Cardiac muscle cell (in vitro differentiated cells and primary cell): Measurements from ENCODE around the gene LRIG2. TPM values are rescaled to one million over a fixed set of nuclear protein-coding genes. Genes with fewer than 3 reads are reported as not detected.
"Not testable (repeated sequence)": the region's sequence is repeated elsewhere in the genome, so short reads cannot be mapped to it uniquely, and the experiment has no call there.

Source experiments
- DNase-seq, 2 donors: peaks; one replicate each; pipeline versions ENCODE4 v3.0.0 to v3.0.0-alpha.2; 2010 to 2017; ENCODE audit warnings: low read depth in 1 of 2, low spot score in 1 of 2
- H3K27ac ChIP-seq: fragments of 200-600 bp; sonication (generic); 2 replicates; pipeline ENCODE4 v1.5.1; 2016
- H3K27me3 ChIP-seq: fragments of 200-600 bp; sonication (generic); 2 replicates; pipeline ENCODE4 v1.6.0; 2016; ENCODE audit warnings: control low read depth
- H3K36me3 ChIP-seq: fragments of 200-600 bp; sonication (generic); 2 replicates; pipeline ENCODE4 v1.5.1; 2016; ENCODE audit warnings: control low read depth
- H3K4me1 ChIP-seq: fragments of 200-600 bp; sonication (generic); 2 replicates; pipeline ENCODE4 v1.8.1; 2017; ENCODE audit warnings: low read depth, mild to moderate bottlenecking, mixed run types
- H3K4me3 ChIP-seq: fragments of 200-600 bp; sonication (generic); 2 replicates; pipeline ENCODE4 v1.5.1; 2016; ENCODE audit warnings: mild to moderate bottlenecking
- H3K9me3 ChIP-seq: fragments of 200-600 bp; sonication (generic); 2 replicates; pipeline ENCODE4 v1.5.1; 2017; ENCODE audit warnings: low read depth, mild to moderate bottlenecking, control low read depth
- CTCF ChIP-seq: IDR thresholded peaks from 2 replicates; pipeline ENCODE4 v1.5.1; 2012; ENCODE audit warnings: low read depth, mild to moderate bottlenecking, low read length
- polyA plus RNA-seq: library from polyadenylated mRNA; unstranded; fragments of >200 nt; fragmentation: Nextera tagmentation; extraction: Ambion mirVana; gene quantifications from 2 replicates; pipeline ENCODE4 v1.2.1, GENCODE V29; 2016
- total RNA-seq: library from RNA; depleted of rRNA; stranded (reverse); fragments of >200 nt; gene quantifications from 2 replicates; pipeline ENCODE4 v1.2.3, GENCODE V29; 2016

LRIG2 gene, protein sequence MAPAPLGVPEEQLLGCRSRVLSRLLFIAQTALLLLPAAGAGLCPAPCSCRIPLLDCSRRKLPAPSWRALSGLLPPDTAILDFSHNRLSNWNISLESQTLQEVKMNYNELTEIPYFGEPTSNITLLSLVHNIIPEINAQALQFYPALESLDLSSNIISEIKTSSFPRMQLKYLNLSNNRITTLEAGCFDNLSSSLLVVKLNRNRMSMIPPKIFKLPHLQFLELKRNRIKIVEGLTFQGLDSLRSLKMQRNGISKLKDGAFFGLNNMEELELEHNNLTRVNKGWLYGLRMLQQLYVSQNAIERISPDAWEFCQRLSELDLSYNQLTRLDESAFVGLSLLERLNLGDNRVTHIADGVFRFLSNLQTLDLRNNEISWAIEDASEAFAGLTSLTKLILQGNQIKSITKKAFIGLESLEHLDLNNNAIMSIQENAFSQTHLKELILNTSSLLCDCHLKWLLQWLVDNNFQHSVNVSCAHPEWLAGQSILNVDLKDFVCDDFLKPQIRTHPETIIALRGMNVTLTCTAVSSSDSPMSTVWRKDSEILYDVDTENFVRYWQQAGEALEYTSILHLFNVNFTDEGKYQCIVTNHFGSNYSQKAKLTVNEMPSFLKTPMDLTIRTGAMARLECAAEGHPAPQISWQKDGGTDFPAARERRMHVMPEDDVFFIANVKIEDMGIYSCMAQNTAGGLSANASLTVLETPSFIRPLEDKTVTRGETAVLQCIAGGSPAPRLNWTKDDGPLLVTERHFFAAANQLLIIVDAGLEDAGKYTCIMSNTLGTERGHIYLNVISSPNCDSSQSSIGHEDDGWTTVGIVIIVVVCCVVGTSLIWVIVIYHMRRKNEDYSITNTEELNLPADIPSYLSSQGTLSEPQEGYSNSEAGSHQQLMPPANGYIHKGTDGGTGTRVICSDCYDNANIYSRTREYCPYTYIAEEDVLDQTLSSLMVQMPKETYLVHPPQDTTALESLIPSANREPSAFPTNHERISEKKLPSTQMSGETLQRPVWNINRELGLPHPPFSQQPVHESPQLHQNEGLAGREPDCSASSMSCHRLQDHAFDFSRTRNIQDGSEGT
- total RNA-seq (8.8 and 15.5 TPM in 2 replicates), polyA plus RNA-seq (7.2 and 11.5 TPM in 2 replicates)

DNA sequence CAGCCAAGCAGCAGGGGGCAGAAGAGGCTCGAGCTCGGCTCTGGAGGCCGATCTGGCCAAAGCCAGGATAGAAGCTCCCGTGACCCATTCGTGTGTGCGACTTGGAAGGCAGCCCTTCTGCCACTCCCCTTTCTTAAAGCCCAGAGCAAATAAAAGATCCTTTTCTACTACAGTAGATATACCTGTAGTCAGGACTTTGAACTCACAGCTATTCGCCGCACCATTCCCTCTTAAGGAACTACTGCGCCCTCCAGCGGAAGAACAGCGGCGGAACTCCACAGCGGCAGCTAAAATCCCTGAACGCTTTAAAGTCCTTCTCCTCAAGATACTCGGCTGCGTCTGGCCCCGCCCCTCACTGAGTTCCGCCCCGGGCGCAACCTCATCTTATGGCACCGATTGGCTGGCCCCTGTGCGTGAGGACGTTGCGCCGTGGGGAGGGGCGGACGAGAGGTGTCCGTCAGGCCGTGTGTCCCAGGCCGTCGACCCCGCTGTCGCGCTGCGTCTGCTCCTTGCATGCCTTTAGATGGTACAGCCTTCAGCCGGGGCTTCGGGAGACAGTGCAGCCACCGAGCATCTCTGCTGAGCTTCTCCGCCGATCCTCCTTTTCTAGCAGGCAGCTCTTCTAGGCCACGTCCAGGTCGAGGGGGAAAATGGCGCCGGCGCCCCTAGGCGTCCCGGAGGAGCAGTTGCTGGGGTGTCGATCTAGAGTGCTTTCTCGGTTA is at the start of gene LRIG2:
LRIG2 (plus strand) TSS at position 442 of the 722 bp plus-strand sequence; CDS start at position 651, 209 bp downstream.
- peak within 1 kb of the TSS; percentile 94 for H3K27ac ChIP-seq
- H3K9me3 ChIP-seq: no peaks in the 10 kb centered on the region
- peak; percentile 83 for TF ChIP-seq CTCF
- H3K4me3 ChIP-seq: peak within 1 kb of the TSS; percentile 60
- DNase-seq: peak; percentile 98 to 99
- no peaks in the 10 kb centered on the region for H3K36me3 ChIP-seq
- peaks cover 8% of the 10 kb centered on the region for H3K4me1 ChIP-seq
- H3K27me3 ChIP-seq: no peaks in the 10 kb centered on the region

DNA sequence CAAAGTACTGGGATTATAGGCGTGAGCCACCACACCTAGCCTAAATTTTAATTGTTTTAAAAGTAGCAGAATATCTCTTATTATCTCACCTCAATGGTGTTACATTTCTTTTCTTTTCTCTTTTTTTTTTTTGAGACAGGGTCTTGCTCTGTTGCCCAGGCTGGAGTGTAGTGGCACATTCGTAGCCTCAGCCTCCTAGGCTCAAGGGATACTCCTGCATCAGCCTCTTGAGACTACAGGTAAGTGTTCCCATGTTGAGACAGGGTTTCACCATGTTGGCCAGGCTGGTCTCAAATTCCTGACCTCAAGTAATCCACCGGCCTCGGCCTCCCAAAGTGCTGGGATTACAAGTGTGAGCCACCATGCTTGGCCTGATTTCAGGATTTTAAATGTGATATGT is 49.7 kb upstream of the LRIG2 start:
- H3K4me3 ChIP-seq, H3K9me3 ChIP-seq, H3K36me3 ChIP-seq, H3K27me3 ChIP-seq, H3K27ac ChIP-seq, DNase-seq: not testable (repeated sequence)
- peaks cover 22% of the 10 kb centered on the region for H3K4me1 ChIP-seq

DNA sequence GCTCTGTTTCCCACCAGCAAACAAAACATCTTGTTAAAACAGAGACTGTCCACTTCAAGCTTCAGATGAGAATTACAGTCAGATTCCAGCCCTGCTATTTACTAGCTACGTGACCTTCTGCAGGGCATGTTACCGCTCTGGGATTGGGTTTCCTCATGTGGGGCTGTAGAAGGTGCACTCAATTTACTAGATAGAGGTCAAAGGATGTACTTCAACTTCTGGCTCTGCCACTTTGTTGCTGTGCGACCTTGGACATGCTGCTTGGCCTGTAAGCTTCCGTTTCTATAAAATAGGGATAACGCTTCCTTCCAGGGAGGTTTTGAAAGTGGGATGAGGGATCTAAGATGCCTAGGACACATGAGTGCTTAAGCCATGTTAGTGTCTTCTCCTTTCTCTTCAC is 46.0 kb upstream of the LRIG2 start:
- Histone ChIP-seq H3K4me3 (no peak overlapping the region), H3K9me3 (no peaks in the 10 kb centered on the region), H3K27ac (peak overlapping the region; percentile 79), H3K4me1 (peaks cover 32% of the 10 kb centered on the region), H3K27me3 (no peaks in the 10 kb centered on the region), H3K36me3 (no peaks in the 10 kb centered on the region)
- TF ChIP-seq CTCF: no peak
- DNase-seq: peak in 1 of 2 donors; percentile 47

GRCh38 chr1:113027449-113027848 is 45.5 kb upstream of the LRIG2 start:
- TF ChIP-seq CTCF: no peak
- peak overlapping the region; percentile 79 for H3K27ac ChIP-seq
- no peak overlapping the region for H3K4me3 ChIP-seq
- peaks cover 32% of the 10 kb centered on the region for H3K4me1 ChIP-seq
- DNase-seq: no peak
- no peaks in the 10 kb centered on the region for H3K27me3 ChIP-seq
- no peaks in the 10 kb centered on the region for H3K36me3 ChIP-seq
- no peaks in the 10 kb centered on the region for H3K9me3 ChIP-seq

DNA sequence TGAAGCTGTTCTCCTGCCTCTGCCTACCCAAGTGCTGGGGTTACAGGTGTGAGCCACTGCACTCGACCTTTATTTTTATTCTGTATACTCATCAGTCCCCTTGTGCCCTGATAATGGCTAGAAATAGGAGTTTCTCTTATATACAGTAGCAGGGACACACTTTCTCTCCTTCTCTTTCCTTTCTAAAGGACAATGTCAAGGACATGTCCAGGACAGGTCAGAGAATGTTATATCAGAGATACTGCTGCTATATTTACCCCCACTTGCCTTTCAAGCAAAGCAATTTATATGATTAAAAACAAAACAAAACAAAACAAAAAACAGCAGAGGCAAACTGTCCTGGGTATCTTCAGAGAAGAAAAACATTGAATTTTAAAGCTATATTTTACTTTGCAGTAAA is 43.2 kb upstream of the LRIG2 start:
- DNase-seq: no peak
- no peak overlapping the region for H3K4me3 ChIP-seq
- H3K27me3 ChIP-seq: no peaks in the 10 kb centered on the region
- no peak for TF ChIP-seq CTCF
- no peaks in the 10 kb centered on the region for H3K36me3 ChIP-seq
- H3K9me3 ChIP-seq: no peaks in the 10 kb centered on the region
- H3K4me1 ChIP-seq: peaks cover 32% of the 10 kb centered on the region
- H3K27ac ChIP-seq: peak overlapping the region; percentile 81
